Breast epithelium (tissue), 4 donors: ENCODE measurements around the gene GSKIP. TPM values are rescaled to one million over a fixed set of nuclear protein-coding genes. Genes with fewer than 3 reads are reported as not detected.

Experiments
- DNase-seq, 2 donors: peaks; one replicate each; pipeline ENCODE4 v3.0.0-alpha.2; 2019; ENCODE audit warnings: low spot score in 2 of 2
- H3K27ac ChIP-seq, 2 donors: fragments of 200-600 bp; sonication (generic) in 1 of 2; one replicate each; pipeline ENCODE4 v1.5.1; 2016 to 2019; ENCODE audit warnings: mild to moderate bottlenecking in 1 of 2
- H3K27me3 ChIP-seq, 2 donors: fragments of 200-600 bp; sonication (generic) in 1 of 2; one replicate each; pipeline versions ENCODE4 v1.5.1 to v1.6.0; 2017 to 2019; ENCODE audit warnings: control low read depth in 1 of 2, mild to moderate bottlenecking in 1 of 2
- H3K36me3 ChIP-seq: fragments of 200-600 bp; one replicate; pipeline ENCODE4 v1.5.1; 2019
- H3K4me1 ChIP-seq, 2 donors: fragments of 200-600 bp; sonication (generic); one replicate each; pipeline ENCODE4 v1.5.1; 2016 to 2019; ENCODE audit warnings: control low read depth in 1 of 2
- H3K4me3 ChIP-seq, 3 donors: fragments of 200-600 bp; sonication (generic); 1 replicate in 2 of 3; 2 replicates in 1 of 3; pipeline ENCODE4 v1.5.1; 2016 to 2019; ENCODE audit warnings: mild to moderate bottlenecking in 3 of 3, moderate library complexity in 2 of 3
- H3K9me3 ChIP-seq, 2 donors: fragments of 200-600 bp; sonication (generic) in 1 of 2; one replicate each; pipeline ENCODE4 v1.5.1; 2016 to 2019; ENCODE audit warnings: control low read depth in 1 of 2
- POLR2A ChIP-seq: fragments of 450-650 bp; IDR thresholded peaks from one replicate; pipeline ENCODE4 v1.6.1; 2016; ENCODE audit warnings: antibody characterized with exemption, mild to moderate bottlenecking, moderate library complexity
- POLR2AphosphoS5 ChIP-seq, 3 donors: sonication (generic); formaldehyde crosslinking; IDR thresholded peaks; one replicate each; pipeline ENCODE4 v1.6.1; 2017; ENCODE audit warnings: antibody characterized with exemption in 3 of 3
- intact Hi-C: fragments of 100-400 bp; cut with DNase I; formaldehyde crosslinking; loops from one replicate; pipeline ENCODE4 v1.15.1; 2023; ENCODE audit warnings: low total_unique reads
- total RNA-seq, 3 donors: library from RNA; depleted of rRNA; stranded (reverse); fragments of >200 nt; gene quantifications; one replicate each; pipeline ENCODE4 v1.1.0, GENCODE V29; 2016
- TF ChIP-seq, protein P1 (sequence below), 3 donors: fragments of 450-650 bp; IDR thresholded peaks; one replicate each; pipeline ENCODE4 v1.5.1; 2016 to 2017; ENCODE audit warnings: antibody characterized with exemption in 3 of 3, mild to moderate bottlenecking in 3 of 3, moderate library complexity in 3 of 3

The GSKIP gene
- total RNA-seq, 3 donors from 2014 or later = 9.8 to 23.3 (median 14.4) TPM

DNA sequence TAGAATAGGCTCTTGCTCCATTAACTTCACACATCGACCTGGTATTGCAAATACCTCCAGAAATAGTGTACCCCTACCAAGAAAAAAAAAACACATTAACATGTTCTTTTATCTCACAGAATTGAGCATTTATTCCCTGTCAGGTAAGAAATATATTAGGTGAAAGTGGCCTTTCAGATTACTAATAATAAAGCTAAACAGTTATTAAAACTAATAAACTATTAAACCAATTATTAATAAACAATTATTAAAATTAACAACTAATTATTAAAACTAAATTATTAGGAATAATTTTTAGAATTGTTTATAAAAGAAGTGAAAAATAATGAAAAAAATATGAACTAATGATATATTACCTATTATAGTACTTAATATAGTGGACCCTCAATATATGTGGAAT is 21.4 kb downstream of the GSKIP start:
- no peak overlapping the region for H3K27ac ChIP-seq
- H3K27me3 ChIP-seq = no peaks in the 10 kb centered on the region
- TF ChIP-seq POLR2AphosphoS5 (IDR thresholded peaks at IDR 0.05) (no peak), POLR2A (no peak)
- TF ChIP-seq, protein P1, sequence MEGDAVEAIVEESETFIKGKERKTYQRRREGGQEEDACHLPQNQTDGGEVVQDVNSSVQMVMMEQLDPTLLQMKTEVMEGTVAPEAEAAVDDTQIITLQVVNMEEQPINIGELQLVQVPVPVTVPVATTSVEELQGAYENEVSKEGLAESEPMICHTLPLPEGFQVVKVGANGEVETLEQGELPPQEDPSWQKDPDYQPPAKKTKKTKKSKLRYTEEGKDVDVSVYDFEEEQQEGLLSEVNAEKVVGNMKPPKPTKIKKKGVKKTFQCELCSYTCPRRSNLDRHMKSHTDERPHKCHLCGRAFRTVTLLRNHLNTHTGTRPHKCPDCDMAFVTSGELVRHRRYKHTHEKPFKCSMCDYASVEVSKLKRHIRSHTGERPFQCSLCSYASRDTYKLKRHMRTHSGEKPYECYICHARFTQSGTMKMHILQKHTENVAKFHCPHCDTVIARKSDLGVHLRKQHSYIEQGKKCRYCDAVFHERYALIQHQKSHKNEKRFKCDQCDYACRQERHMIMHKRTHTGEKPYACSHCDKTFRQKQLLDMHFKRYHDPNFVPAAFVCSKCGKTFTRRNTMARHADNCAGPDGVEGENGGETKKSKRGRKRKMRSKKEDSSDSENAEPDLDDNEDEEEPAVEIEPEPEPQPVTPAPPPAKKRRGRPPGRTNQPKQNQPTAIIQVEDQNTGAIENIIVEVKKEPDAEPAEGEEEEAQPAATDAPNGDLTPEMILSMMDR (IDR thresholded peaks at IDR 0.05) = no peak
- no peaks in the 10 kb centered on the region for H3K36me3 ChIP-seq
- H3K4me1 ChIP-seq = no peaks in the 10 kb centered on the region
- no peak overlapping the region for H3K4me3 ChIP-seq
- intact Hi-C loops = no loop called here
- no peak for DNase-seq
- H3K9me3 ChIP-seq = no peaks in the 10 kb centered on the region

DNA sequence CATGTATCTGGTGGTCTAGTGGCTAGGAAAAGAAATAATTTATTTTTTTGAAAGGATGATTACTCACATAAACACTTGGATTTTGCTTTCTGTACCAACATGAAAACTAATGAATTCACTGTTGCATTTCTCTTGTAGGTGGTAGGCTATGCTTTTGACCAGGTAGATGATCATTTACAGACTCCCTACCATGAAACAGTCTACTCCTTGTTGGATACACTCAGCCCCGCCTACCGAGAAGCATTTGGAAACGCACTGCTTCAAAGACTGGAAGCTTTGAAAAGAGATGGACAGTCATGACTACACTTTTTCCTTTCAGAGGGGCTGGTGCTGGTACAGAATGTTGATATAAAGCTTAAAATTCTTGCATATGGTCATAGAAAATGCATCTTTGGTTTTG is 22.1 kb downstream of the GSKIP start:
- H3K4me1 ChIP-seq = no peaks in the 10 kb centered on the region

GRCh38 chr14:96390965-96391292 is 27.6 kb downstream of the GSKIP start:
- TF ChIP-seq, protein P1 (IDR thresholded peaks at IDR 0.05) = no peak
- TF ChIP-seq POLR2AphosphoS5 (IDR thresholded peaks at IDR 0.05) (no peak), POLR2A (no peak)
- no peak for DNase-seq
- peak overlapping the region; percentile 87 to 88 for H3K27ac ChIP-seq
- intact Hi-C loops = no loop called here
- no peaks in the 10 kb centered on the region for H3K9me3 ChIP-seq
- H3K27me3 ChIP-seq = no peaks in the 10 kb centered on the region
- no peaks in the 10 kb centered on the region for H3K4me1 ChIP-seq
- peak overlapping the region; percentile 71 to 95 (median 78) for H3K4me3 ChIP-seq
- H3K36me3 ChIP-seq = no peaks in the 10 kb centered on the region

More for the DNA sequence above, 22.1 kb downstream of the GSKIP start:
- H3K27me3 ChIP-seq = no peaks in the 10 kb centered on the region
- H3K27ac ChIP-seq = no peak overlapping the region
- H3K4me3 ChIP-seq = no peak overlapping the region
- TF ChIP-seq POLR2AphosphoS5 (IDR thresholded peaks at IDR 0.05) = no peak
- TF ChIP-seq, protein P1 (IDR thresholded peaks at IDR 0.05) = no peak
- TF ChIP-seq POLR2A = no peak
- DNase-seq = no peak
- intact Hi-C loops = no loop called here
- no peaks in the 10 kb centered on the region for H3K36me3 ChIP-seq
- H3K9me3 ChIP-seq = no peaks in the 10 kb centered on the region

- Histone ChIP-seq H3K9me3 (no peaks in the 10 kb centered on the region), H3K4me1 (no peaks in the 10 kb centered on the region), H3K36me3 (no peaks in the 10 kb centered on the region), H3K27ac (peak overlapping the region; percentile 87 to 88), H3K27me3 (no peaks in the 10 kb centered on the region), H3K4me3 (peak overlapping the region; percentile 71 to 95 (median 78))
- intact Hi-C loops = no loop called here
- TF ChIP-seq, protein P1 (IDR thresholded peaks at IDR 0.05) = peak in 1 of 3 donors; percentile 10
- no peak for TF ChIP-seq POLR2AphosphoS5 (IDR thresholded peaks at IDR 0.05)
- DNase-seq = peak; percentile 95 to 97
Observed at GRCh38 chr14:96391293-96392118, 28.2 kb downstream of the GSKIP start.

- TF ChIP-seq, protein P1 (IDR thresholded peaks at IDR 0.05) = no peak
- no peak for TF ChIP-seq POLR2AphosphoS5 (IDR thresholded peaks at IDR 0.05)
- no peak for TF ChIP-seq POLR2A
Observed at GRCh38 chr14:96393071-96393691, 29.9 kb downstream of the GSKIP start.

More at GRCh38 chr14:96393071-96393691, 29.9 kb downstream of the GSKIP start:
- Histone ChIP-seq H3K27ac (no peak overlapping the region), H3K4me1 (no peaks in the 10 kb centered on the region), H3K4me3 (no peak overlapping the region), H3K9me3 (no peaks in the 10 kb centered on the region), H3K27me3 (no peaks in the 10 kb centered on the region), H3K36me3 (no peaks in the 10 kb centered on the region)
- no peak for DNase-seq
- intact Hi-C loops = no loop called here
